Head of caudate nucleus (tissue), 42 donors: Measurements from ENCODE around the gene LRRC63.

Source experiments
- DNase-seq, 42 donors: peaks; one replicate each; pipeline versions ENCODE4 v3.0.0 to v3.0.0-alpha.2; 2020 to 2021; ENCODE audit warnings: mixed read lengths in 7 of 42
- intact Hi-C: fragments of 100-400 bp; cut with DNase I; formaldehyde crosslinking; loops from one replicate; pipeline ENCODE4 v1.15.0; 2022

The LRRC63 gene

GRCh38 chr13:46179969-46180763, 31.6 kb upstream of the LRRC63 start:
- intact Hi-C loops = no loop called here
- no peak for DNase-seq

GRCh38 chr13:46181377-46181839, 30.3 kb upstream of the LRRC63 start:
- no peak for DNase-seq
- intact Hi-C loops = no loop called here

- no peak for DNase-seq
- intact Hi-C loops = no loop called here
These were observed 29.8 kb upstream of the LRRC63 start, which contains the start of gene LCP1 for GRCh38 chr13:46181840-46182490. TSS of gene LCP1 (minus strand) at chr13:46182177. CDS start at chr13:46159662, 22,515 bp downstream.

GRCh38 chr13:46182491-46182877, 29.2 kb upstream of the LRRC63 start:
- DNase-seq = no peak
- intact Hi-C loops = no loop called here

- intact Hi-C loops = no loop called here
- no peak for DNase-seq
These were observed 28.4 kb upstream of the LRRC63 start for GRCh38 chr13:46183018-46183946.

GRCh38 chr13:46184277-46184699, 27.4 kb upstream of the LRRC63 start:
- intact Hi-C loops = no loop called here

GRCh38 chr13:46185634-46186033, 26.1 kb upstream of the LRRC63 start:
- intact Hi-C loops = no loop called here
- DNase-seq = no peak

More at GRCh38 chr13:46184277-46184699, 27.4 kb upstream of the LRRC63 start:
- DNase-seq = peak in 22 of 42 donors; percentile 17 to 70 (median 30)

GRCh38 chr13:46192412-46192811, 19.3 kb upstream of the LRRC63 start:
- intact Hi-C loops = no loop called here
- DNase-seq = no peak

GRCh38 chr13:46195016-46195415, 16.7 kb upstream of the LRRC63 start:
- no peak for DNase-seq
- intact Hi-C loops = no loop called here

- no peak for DNase-seq
- intact Hi-C loops = no loop called here
These were observed 14.3 kb upstream of the LRRC63 start for GRCh38 chr13:46197299-46198048.

- no peak for DNase-seq
- intact Hi-C loops = no loop called here
These were observed 13.0 kb upstream of the LRRC63 start for GRCh38 chr13:46198696-46199193.

- intact Hi-C loops = no loop called here
These were observed 9.4 kb upstream of the LRRC63 start for GRCh38 chr13:46202188-46202795.

GRCh38 chr13:46202966-46203365, 8.8 kb upstream of the LRRC63 start:
- intact Hi-C loops = no loop called here
- DNase-seq = no peak

More at GRCh38 chr13:46202188-46202795, 9.4 kb upstream of the LRRC63 start:
- no peak for DNase-seq

- DNase-seq = no peak
- intact Hi-C loops = no loop called here
These were observed 5.6 kb upstream of the LRRC63 start for GRCh38 chr13:46206143-46206542.

- intact Hi-C loops = no loop called here
- no peak for DNase-seq
These were observed 3.9 kb upstream of the LRRC63 start for GRCh38 chr13:46207828-46208227.

GRCh38 chr13:46210362-46211083, 1.2 kb upstream of the LRRC63 start:
- DNase-seq = no peak
- intact Hi-C loops = no loop called here

- intact Hi-C loops = no loop called here
- peak in 2 of 42 donors; percentile 10 to 11 for DNase-seq
These were observed 629 bp upstream of the LRRC63 start for GRCh38 chr13:46211116-46211482.
